ENCODE measurements around the gene ANO9.

ANO9 gene

DNA sequence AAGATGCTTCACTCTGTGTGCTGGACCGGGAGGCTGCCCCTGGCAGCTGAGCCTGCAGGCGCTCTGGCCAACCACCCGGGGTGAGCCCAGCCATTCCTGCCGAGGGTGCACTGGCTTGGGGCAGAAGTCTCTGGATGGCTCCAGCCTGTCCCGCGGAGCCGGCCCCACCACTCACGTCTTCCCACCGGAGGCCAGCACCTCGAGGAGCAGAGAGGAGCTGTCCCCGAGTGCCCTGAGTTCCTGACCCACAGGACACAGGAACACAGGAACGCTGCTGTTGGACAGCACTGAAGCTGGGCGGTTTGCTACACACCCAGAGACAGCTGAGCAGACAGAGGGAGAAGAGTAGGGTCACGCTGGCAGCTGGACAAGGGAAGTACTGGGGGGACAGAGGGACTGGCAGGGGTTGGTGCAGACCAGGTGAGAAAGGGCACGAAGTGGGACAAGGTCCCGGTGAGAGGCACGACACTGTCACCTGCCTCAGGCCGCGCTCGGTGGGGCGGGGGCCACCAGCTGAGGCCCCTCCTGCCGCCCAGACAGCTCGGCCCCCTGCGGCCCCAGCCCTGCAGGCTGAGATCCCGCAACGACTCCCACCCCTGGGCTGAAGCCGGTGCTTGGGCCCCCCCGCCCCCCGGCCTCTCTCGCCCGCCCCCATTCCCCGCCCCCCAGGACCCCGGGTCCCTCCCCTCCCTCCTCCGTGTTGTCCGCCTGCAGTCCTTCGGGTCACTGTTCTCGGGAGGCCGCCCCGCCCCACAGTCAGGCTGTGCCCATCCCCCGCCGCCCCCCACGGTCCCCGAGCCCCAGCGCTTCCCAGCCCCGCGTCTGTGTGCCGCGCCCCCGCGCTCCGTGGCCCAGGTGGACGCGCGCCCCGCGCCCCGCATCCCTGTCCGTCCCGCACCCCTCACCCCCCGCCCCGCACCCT, 73.1 kb downstream of the ANO9 start:
- no peak for DNase-seq (ENCODE audit: low spot score)

DNA sequence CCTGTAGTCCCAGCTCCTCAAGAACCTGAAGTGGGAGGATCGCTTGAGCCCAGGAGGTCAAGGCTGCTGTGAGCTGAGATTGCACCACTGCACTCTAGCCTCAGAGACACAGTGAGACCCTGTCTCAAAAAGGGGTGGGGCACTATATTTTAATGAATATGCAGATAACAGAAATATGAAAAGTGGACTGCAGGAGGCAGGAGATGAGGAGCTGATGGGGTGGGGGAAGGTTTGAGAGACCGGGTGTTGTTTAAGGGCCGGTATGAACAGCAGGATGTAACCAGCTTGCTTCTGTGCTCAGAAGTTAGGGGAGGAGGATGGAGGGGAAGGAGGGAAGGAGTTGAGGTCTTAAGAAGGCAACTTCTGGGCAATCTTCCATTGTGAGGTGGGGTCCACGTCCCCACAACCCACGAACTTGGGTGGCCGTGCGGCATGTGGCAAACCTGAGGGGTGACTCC, 73.8 kb downstream of the ANO9 start:
- no peak for DNase-seq (ENCODE audit: low spot score)
